ENCODE results near the gene ANGPTL4. TPM values are rescaled to one million over a fixed set of nuclear protein-coding genes. Genes with fewer than 3 reads are reported as not detected.
"Not testable (repeated sequence)": the region's sequence is repeated elsewhere in the genome, so short reads cannot be mapped to it uniquely, and the experiment has no call there.

ANGPTL4 gene
- total RNA-seq, 3 donors from 2014 or later = 90.9 to 186 (median 118) TPM

DNA sequence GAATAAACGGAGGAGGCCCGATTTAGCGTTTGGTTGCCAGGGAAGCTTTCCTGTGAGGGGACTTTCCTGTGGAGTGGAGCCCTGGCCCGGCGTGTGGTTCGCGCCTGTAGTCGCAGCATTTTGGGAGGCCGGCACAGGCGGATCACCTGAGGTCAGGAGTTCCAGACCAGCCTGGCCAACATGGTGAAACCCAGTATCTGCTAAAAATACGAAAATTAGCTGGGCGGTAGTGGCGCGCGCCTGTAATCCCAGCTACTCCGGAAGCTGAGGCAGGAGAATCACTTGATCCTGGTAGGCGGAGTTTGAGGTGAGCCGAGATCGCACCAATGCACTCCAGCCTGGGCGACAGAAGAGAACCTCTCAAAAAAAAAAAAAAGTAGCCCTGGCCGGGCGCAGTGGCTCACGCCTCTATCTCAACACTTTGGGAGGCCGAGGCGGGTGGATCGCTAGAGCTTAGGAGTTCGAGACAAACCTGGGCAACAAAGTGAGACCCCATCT is 27.8 kb upstream of the ANGPTL4 start:
- no peak for DNase-seq (ENCODE audit: low spot score in 2 of 2)
- Histone ChIP-seq H3K9me3 (no peaks in the 10 kb centered on the region), H3K27ac (no peak overlapping the region), H3K36me3 (no peaks in the 10 kb centered on the region), H3K4me1 (peaks cover 7 to 8% of the 10 kb centered on the region in 2 donors), H3K4me3 (peak overlapping the region in 1 of 3 donors; percentile 70), H3K27me3 (peaks cover 10 to 35% of the 10 kb centered on the region in 2 donors)
- TF ChIP-seq POLR2A (IDR thresholded peaks at IDR 0.05) (no peak), CTCF (IDR thresholded peaks at IDR 0.05) (no peak), POLR2AphosphoS5 (IDR thresholded peaks at IDR 0.05) (no peak)
- intact Hi-C loops (cut with DNase I; ENCODE audit: low total_unique reads) = no loop called here

GRCh38 chr19:8336660-8337059 is 27.3 kb upstream of the ANGPTL4 start:
- Histone ChIP-seq H3K9me3 (no peaks in the 10 kb centered on the region), H3K27ac (no peak overlapping the region), H3K4me3 (no peak overlapping the region), H3K4me1 (peaks cover 7 to 8% of the 10 kb centered on the region in 2 donors), H3K36me3 (no peaks in the 10 kb centered on the region), H3K27me3 (peaks cover 10 to 35% of the 10 kb centered on the region in 2 donors)
- intact Hi-C loops (cut with DNase I; ENCODE audit: low total_unique reads) = no loop called here
- DNase-seq (ENCODE audit: low spot score in 2 of 2) = no peak
- TF ChIP-seq POLR2A (IDR thresholded peaks at IDR 0.05) (no peak), POLR2AphosphoS5 (IDR thresholded peaks at IDR 0.05) (no peak), CTCF (IDR thresholded peaks at IDR 0.05) (no peak)

GRCh38 chr19:8337728-8338127 is 26.2 kb upstream of the ANGPTL4 start:
- Histone ChIP-seq H3K36me3 (no peaks in the 10 kb centered on the region), H3K27ac (no peak overlapping the region), H3K4me1 (peaks cover 7 to 9% of the 10 kb centered on the region in 2 donors), H3K9me3 (no peaks in the 10 kb centered on the region), H3K4me3 (no peak overlapping the region), H3K27me3 (peaks cover 11 to 41% of the 10 kb centered on the region in 2 donors)
- TF ChIP-seq POLR2A (IDR thresholded peaks at IDR 0.05) (no peak), POLR2AphosphoS5 (IDR thresholded peaks at IDR 0.05) (no peak), CTCF (IDR thresholded peaks at IDR 0.05) (no peak)
- no peak for DNase-seq (ENCODE audit: low spot score in 2 of 2)
- intact Hi-C loops (cut with DNase I; ENCODE audit: low total_unique reads) = no loop called here

DNA sequence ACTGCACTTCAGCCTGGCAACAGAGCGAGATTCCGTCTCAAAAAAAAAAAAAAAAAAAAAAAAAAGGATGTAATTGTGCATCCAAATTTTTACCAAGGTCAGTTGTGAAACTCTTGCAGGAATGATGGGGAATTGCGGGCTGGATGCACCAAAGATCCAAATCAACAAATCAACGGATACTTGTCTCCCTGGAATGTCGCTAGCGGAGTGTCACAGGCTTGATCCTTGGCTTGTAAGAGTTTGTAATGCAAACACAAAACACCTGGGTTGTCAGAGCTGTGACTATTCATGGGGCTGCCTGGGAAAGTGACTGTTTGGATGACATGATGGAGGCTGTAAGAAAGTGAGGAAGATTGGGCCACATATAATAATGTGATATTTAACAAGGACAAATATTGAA is 25.1 kb upstream of the ANGPTL4 start:
- TF ChIP-seq POLR2A (IDR thresholded peaks at IDR 0.05) = no peak
- TF ChIP-seq POLR2AphosphoS5 (IDR thresholded peaks at IDR 0.05) = no peak
- intact Hi-C loops (cut with DNase I; ENCODE audit: low total_unique reads) = no loop called here
- DNase-seq (ENCODE audit: low spot score in 2 of 2) = no peak
- Histone ChIP-seq H3K9me3 (no peaks in the 10 kb centered on the region), H3K4me1 (peaks cover under 1 to 11% of the 10 kb centered on the region in 2 donors), H3K36me3 (no peaks in the 10 kb centered on the region), H3K27ac (no peak overlapping the region), H3K4me3 (no peak overlapping the region), H3K27me3 (peaks cover 9 to 32% of the 10 kb centered on the region in 2 donors)

DNA sequence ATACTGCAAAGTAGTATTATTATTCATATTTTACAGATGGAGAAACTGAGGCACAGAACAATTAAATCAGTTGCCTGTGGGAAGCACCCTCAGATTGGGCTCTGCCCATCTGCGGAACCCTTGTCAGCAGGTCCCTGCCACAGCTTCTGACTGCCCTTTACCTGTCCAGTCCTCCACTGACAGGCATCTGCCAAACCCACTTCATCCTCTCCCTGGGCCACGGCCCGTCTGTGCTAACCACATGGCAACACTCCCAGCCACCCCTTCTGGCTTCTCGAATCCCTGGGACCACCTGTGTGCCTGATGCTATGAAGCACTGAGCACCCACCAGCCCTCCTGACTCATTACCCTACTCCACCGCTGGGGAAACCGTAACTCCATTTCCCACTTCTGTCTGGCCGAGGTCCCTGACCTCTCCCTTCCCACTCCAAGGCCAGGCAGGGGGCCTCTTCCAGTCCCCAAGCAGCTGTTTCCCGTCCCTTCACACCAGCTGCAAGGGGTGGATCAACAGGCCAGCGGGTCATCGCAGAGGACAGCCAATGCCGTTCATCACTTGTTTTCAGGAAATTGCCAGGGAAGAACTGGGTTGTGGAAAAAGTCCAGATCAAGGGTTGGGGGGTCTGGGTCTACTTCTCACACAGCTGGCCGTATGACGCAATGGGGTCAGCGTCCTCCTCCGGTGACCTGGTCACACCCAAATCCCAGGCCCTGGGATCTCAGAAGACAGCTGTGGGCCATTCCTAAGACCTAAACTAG is 23.4 kb upstream of the ANGPTL4 start:
- Histone ChIP-seq H3K4me3 (peak overlapping the region in 1 of 3 donors; percentile 2), H3K27me3 (peaks cover 4 to 18% of the 10 kb centered on the region in 2 donors), H3K9me3 (no peaks in the 10 kb centered on the region), H3K27ac (peak overlapping the region in 1 of 2 donors; percentile 77), H3K4me1 (peaks cover 0 to 4% of the 10 kb centered on the region in 2 donors), H3K36me3 (no peaks in the 10 kb centered on the region)
- no peak for DNase-seq (ENCODE audit: low spot score in 2 of 2)
- intact Hi-C loops (cut with DNase I; ENCODE audit: low total_unique reads) = no loop called here
- TF ChIP-seq POLR2A (IDR thresholded peaks at IDR 0.05) = no peak
- no peak for TF ChIP-seq CTCF (IDR thresholded peaks at IDR 0.05)
- TF ChIP-seq POLR2AphosphoS5 (IDR thresholded peaks at IDR 0.05) = peak in 2 of 3 donors; percentile 45 to 86

DNA sequence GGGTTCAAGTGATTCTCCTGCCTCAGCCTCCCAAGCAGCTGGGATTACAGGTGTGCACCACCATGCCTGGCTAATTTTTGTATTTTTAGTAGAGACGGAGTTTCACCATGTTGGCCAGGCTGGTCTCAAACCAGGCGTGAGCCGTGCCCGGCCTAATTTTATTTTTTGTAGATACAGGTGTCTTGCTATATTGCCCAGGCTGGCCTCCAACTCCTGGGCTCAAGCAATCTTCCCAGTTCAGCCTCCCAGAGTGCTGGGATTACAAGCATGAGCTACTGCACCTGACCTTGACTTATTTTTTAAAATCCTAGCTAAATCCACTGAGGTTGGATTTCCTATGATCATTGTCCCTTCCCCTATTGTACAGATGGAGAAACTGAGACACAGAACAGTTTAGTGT is 22.5 kb upstream of the ANGPTL4 start:
- intact Hi-C loops (cut with DNase I; ENCODE audit: low total_unique reads); DNase-seq (ENCODE audit: low spot score in 2 of 2); H3K36me3 ChIP-seq; H3K9me3 ChIP-seq; H3K4me1 ChIP-seq: not testable (repeated sequence)
- Histone ChIP-seq H3K4me3 (peak overlapping the region in 1 of 3 donors; percentile 79), H3K27ac (peak overlapping the region in 1 of 2 donors; percentile 92), H3K27me3 (peaks cover 4 to 13% of the 10 kb centered on the region in 2 donors)

Measured in breast epithelium (tissue), 4 donors.